GM18907 (cell line): ENCODE data around the gene RTEL1.
"Not testable (repeated sequence)": the region's sequence is repeated elsewhere in the genome, so short reads cannot be mapped to it uniquely, and the experiment has no call there.

Source experiments
- ATAC-seq: cut with Tn5 transposase; IDR thresholded peaks from one replicate; pipeline ENCODE4 v1.9.1; 2021; ENCODE audit warnings: mild to moderate bottlenecking, moderate library complexity; ENCODE audit not compliant: unreplicated experiment

Gene RTEL1

DNA sequence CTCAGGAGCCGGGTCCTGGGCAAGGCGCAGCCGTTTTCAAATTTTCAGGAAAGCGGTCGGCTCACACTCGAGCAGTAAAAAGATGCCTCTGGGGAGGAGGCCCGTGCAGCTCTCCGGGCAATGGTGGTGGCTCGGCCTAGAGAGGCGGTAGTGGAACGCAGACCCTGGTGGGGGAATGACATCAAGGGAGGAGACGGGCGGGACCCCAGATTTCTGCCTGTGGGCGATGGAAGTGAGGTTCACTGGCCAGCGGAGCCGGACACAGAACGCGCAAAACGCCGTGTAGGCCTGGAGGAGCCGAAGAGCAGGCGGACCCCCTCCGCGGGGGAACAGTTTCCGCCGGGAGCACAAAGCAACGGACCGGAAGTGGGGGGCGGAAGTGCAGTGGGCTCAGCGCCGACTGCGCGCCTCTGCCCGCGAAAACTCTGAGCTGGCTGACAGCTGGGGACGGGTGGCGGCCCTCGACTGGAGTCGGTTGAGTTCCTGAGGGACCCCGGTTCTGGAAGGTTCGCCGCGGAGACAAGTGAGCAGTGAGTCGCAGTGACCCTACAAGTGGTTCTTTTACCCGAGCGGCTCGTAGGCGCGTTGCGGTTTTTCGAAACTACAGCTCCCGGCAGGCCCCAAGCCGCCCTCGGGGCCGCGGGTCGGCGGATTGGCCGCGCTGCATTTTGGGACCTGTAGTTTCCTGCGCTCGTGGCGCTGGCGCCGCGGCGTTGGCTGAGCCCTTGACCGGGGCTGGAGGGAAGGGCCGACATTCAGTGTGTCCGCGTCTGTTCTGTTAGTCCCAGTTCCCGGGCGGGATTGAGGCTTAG is at the start of gene RTEL1:
RTEL1 (plus strand) TSS at position 376 of the 812 bp plus-strand sequence. CDS start 1,091 bp downstream, outside the sequence.
- ATAC-seq: peak; percentile 83

GRCh38 chr20:63610581-63611435 is 47.3 kb upstream of the RTEL1 start:
- ATAC-seq: no peak

DNA sequence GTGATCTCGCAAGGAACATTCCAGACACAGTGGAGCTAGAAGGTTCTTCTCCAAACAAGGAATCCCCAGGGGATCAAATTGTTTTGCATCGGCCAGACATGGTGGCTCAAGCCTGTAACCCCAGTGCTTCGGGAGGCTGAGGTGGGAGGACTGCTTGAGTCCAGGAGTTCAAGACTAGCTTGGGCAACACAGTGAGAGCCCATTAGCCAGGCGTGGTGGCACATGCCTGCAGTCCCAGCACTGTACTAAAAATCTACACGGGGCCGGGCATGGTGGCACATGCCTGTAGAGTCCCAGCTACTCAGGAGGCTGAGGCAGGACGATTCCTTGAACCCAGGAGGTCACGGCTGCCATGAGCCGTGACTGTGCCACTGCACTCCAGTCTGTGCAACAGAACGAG is 46.5 kb upstream of the RTEL1 start:
- no peak for ATAC-seq

- ATAC-seq: no peak
Observed at GRCh38 chr20:63612276-63612931, 45.7 kb upstream of the RTEL1 start.

- not testable (repeated sequence) for ATAC-seq
Observed at GRCh38 chr20:63613863-63614594, 44.1 kb upstream of the RTEL1 start.

GRCh38 chr20:63617092-63617875 is 40.8 kb upstream of the RTEL1 start:
- ATAC-seq: no peak

- no peak for ATAC-seq
Observed at GRCh38 chr20:63617876-63618265, 40.2 kb upstream of the RTEL1 start.

GRCh38 chr20:63618291-63618980 is 39.7 kb upstream of the RTEL1 start:
- no peak for ATAC-seq

- ATAC-seq: no peak
Observed at GRCh38 chr20:63619086-63619485, 39.0 kb upstream of the RTEL1 start.

GRCh38 chr20:63619505-63619904 is 38.6 kb upstream of the RTEL1 start:
- no peak for ATAC-seq

DNA sequence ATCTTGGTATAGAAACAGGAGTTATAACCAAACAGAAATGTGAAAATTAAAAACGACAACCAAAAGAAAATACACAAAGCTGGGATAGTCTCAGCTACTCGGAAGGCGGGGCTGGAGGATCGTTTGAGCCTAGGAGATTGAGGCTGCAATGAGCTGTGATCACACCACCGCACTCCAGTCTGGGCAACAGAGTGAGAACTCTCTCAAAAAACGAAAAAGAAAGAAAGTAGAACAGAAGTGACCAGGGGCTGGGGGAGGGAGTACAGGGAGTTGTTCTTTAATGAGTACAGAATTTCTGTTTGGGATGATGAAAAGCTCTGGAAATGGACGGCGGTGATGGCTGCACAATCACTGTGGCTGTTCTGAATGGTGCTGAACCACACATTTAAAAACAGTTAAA is 37.1 kb upstream of the RTEL1 start:
- ATAC-seq: no peak

- no peak for ATAC-seq
Observed at GRCh38 chr20:63622096-63622495, 36.0 kb upstream of the RTEL1 start.

GRCh38 chr20:63622732-63623131 is 35.4 kb upstream of the RTEL1 start:
- ATAC-seq: no peak

- no peak for ATAC-seq
Observed at GRCh38 chr20:63624486-63624885, 33.6 kb upstream of the RTEL1 start.

GRCh38 chr20:63625771-63626423 is 32.2 kb upstream of the RTEL1 start:
- ATAC-seq: no peak

DNA sequence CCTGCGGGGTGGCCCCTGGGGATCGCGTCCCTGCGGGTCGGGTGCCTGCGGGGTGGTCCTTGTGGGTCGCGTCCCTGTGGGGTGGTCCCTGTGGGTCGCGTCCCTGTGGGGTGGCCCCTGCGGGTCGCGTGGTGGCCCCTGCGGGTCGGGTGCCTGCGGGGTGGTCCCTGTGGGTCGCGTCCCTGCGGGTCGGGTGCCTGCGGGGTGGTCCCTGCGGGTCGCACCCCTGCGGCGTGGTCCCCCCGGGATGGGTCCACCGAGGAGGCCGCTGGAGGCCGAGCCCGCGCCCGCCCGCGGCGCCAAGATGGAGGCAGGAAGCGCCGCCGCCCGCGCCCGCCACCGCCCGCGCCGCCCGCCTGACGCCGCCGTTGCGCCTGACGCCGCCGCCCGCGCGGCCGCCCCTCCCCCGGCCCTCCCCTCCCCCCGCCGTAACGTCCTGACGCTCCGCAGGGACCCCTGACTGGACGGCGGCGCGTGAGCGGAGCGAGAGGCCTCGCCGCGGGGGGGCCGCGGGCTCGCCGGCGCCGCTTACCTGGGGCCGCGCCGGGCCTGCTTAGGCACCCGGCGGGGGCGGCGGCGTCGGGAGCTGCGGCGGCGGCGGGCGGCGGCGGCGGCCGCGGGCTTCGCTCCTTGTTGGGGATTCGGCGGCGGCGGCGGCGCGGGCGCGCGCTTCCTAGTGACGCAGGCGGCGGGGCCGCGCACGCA is 31.5 kb upstream of the RTEL1 start, which contains the start of gene GMEB2:
GMEB2 (minus strand) TSS at position 678 of the 705 bp plus-strand sequence. CDS start 7,704 bp downstream, outside the sequence.
- ATAC-seq: peak; percentile 45

DNA sequence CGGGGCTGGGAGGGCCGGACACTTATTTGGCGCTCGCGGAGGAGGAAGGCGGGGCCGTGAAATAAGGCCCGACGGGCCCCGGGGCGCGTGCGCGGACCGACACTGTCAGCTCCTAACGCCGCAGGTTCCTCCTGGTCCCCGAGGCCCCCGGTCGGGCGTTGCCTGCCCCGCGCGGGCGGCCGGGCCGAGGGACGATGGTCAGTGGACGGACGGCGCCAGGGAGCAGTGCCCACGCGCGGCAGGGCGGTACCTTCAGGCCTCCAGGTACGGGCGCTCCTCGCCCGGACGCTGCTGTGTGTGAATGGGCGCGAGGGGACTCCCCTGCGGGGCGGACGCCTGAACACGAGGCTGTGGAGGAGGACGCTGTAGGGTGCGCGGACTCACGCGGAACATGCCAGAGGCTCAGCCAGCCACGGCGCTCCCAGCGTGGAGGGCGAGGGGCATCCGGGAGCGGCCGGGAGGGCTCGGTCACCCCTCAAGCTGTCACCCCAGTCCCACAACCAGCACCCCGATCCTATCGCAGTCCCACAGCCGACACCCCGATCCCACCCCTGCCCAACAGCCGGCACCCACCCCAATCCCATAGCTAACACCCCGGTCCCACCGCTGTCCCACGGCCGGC is 30.9 kb upstream of the RTEL1 start:
- peak; percentile 87 for ATAC-seq
